NCI-H2029 treated with DMSO at 0.1 percent for 48 hours (cell line): Measurements from ENCODE around the gene PBX4.

Experiments
- DNase-seq: peaks from one replicate; lab custom pipeline; 2025; lab: John Stamatoyannopoulos, UW

Gene PBX4

DNA sequence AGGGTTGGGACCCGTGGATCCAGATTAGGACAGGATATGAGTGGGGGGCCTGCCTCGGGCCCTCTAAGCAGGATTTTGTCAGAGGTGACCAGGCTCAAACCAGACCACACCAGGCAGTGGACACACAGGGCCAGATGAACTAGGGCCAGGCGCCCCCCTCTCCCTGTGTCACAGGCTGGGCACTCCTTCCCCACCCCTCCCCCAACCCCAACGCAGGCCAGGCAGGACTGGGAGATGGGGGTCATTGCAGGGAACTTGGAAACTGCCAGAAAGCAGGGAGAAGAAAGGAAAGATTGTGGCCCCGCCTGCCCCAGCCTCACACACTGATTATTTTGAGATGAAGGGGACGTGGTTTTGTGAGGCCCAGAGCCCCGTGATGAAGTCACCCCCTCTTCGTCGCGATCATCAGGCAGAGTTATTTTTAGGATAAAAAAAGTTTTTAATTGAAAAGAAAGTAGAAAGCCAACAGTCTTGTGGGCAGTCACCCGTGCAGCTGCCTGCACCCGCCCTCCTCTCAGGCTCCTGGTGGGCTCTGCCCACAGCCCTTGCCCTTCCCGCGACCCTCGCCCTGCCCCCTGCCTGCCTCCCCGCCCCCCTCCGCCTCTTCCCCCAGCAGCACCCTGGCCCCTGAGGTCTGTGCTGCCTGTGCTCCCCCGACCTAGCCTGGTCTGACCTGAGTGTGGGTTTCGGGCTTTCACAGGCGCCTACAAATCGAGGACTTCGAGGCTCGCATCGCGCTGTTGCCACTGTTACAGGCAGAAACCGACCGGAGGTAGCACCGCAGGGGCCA, 91.7 kb downstream of the PBX4 start:
- no peak for DNase-seq

DNA sequence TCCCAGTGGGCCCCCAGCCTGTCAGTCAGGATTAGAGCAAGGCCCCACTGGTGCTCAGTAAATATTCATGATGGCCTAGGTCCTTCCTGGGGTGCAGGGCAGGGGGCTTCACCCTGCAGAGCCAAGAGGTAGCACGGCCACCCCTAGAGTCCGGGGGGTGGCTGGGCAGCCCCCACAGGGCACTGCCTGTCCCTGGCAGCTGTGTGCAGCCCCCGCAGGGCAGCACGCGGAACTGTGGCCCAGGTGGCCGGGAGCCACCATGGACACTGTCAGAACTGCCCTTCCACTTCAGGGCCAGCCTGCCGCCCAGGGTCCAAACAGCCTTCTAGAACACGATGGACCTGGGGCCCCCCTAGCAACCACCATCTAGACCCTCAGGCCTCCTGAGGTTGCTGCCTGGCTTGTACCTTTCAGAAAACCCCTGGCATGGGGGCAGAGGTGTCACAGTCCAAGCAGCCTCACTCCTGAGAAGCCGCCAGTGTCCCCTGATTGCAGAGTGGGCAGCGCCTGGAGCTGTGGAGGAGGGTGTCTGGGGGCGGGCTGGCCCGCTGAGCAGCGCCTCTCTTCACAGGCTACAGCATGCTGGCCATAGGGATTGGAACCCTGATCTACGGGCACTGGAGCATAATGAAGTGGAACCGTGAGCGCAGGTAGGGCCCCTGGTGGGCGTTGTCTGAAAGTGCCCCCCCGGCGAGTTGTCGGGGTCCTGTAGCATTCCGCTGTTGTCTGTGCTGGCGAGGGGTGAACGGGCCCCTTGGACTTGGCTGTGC, 92.7 kb downstream of the PBX4 start:
- no peak for DNase-seq

DNA sequence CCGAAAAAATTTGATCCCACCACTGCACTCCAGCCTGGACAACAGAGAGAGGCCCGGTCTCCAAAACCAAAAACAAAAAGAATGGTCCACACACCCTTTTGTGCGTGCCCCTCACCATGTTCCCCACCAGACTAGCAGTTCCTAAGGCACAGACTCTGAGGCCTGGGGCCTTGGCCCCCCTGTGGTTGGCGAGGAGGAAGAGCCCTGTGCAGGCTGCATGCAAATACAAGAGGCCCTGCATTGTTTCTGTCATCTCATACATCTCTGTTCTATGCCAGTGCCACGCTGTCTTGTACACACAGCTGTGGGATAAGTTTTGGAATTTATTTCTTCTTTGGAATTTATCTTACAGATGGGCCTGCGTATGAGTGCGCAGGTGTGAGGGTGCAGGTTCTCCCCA, 94.4 kb downstream of the PBX4 start:
- DNase-seq, result no peak

DNA sequence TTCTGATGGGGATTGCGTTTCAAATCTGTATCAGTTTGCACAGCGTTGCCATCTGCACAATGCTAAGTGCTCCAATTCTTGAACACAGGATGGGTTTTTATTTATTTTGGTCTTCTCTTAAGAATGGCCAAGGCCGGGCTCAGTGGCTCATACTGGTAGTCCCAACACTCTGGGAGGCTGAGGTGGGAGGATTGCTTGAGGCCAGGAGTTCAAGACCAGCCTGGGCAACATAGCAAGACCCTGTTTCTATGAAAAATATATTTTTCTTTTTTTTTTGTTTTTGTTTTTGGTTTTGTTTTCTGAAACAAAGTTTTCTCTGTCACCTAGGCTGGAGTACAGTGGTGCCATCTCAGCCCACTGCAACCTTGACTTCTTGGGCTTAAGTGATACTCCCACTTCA, 95.3 kb downstream of the PBX4 start:
- no peak for DNase-seq

DNA sequence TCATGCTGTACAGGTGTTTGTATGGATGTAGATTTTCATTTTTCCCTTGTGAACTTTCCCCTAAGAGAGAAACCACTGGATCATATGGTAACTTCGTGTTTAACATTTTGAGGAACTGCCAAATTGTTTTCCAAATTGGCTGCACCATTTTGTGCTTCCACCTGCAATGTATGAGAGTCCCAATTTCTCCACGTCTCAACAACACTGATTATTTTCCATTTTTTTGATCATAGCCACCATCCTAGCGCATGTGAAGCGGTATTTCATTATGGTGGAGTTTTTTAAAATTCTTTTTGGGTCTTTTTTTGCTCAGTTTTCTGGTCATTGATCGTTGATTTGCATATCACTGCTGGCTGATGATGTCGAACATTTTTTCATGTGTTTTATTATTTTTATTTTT, 97.5 kb downstream of the PBX4 start:
- DNase-seq, result no peak

DNA sequence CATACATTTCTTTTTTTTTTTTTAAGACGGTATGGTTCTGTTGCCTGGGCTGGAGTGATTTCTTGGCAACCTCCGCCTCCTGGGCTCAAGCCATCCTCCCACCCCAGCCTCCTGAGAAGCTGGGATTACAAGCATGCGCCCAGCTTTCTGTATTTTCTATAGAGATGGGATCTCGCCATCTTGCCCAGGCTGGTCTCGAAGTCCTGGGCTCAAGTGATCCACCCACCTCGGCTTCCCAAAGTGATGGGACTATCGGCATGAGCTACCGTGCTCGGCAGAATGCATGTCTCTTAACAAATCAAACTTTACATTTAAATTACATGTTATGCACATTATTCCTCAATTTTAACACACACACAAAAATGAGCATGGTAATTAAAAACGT, 101.3 kb downstream of the PBX4 start:
- DNase-seq, result no peak

DNA sequence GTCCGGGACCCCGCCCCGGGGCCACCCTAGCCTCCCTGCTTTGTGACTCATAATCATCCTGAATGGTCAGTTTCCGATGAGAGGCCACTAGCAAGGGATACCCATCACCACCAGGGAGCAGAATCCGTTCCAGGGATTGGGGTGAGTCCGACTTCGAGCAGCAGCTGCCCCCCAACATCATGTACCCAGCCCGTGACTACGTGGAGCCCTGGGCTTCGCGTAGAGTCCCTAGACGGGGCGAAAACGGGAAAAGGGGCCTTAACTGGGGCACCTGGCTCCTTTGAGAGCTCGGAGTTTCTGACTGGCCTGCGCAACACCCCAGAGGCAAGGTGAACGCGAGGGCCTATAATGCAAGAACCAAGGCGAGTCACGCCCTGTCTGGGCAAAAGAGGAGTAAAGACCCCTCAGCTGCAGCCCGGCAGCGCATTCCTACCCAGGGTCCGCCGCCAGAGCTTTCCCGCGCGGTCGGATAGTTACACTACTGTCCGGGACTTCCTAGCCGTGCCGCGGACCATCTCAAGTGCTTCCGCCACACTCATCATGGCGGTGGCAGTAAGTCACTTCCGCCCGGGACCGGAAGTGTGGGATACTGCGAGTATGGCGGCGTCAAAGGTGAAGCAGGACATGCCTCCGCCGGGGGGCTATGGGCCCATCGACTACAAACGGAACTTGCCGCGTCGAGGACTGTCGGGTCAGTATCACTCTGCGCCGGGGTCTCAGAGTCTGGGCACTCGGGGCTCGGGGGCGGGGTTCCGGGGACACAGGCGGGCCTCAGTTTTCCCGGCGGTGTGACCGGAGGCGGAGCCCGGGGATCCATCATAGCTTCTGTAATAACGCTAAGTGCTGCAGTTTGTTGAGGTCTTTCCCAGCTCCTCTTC, 102.6 kb downstream of the PBX4 start, which contains the start of gene NDUFA13:
TSS of gene NDUFA13 (plus strand) at position 584 of the 878 bp plus-strand sequence. CDS start at position 598, 14 bp downstream.
- peak; percentile 58 for DNase-seq

DNA sequence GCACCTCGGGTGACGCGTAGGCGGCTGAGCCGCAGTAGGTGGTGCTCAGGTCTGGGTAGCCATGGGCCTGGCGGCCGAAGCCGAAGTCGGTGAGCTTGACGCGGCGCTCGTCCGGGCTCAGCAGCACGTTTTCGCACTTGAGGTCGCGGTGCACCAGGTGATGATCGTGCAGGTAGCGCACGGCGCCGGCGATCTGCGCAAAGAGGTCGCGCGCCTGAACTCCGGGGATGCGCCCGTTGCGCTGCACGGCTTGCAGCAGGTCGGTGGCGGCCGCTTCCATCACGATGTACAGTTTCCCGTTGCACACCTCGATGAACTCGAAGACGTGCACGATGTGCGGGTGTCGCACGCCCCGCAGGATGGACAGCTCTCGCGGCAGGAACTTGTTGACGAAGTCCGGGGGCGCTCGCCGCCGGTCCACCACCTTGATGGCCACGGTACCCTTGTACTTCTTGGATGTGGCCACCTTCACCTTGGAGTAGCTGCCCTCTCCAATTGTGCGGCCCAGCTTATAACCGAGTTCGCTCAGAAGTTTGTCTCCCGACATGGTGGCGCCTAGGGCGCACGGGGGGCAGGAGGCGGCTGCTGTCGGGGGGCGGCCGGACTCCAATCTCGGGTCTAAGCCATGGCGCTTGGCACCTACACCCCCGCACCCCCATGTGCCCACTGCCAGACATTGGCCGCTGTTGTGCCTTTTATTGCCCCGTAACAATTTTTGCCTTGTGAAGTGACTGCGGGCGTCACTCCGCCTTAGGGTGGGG, 103.4 kb downstream of the PBX4 start, which contains the start of gene TSSK6:
TSS of gene TSSK6 (minus strand) at position 668 of the 761 bp plus-strand sequence. CDS start at position 547, 121 bp downstream.
- no peak for DNase-seq

DNA sequence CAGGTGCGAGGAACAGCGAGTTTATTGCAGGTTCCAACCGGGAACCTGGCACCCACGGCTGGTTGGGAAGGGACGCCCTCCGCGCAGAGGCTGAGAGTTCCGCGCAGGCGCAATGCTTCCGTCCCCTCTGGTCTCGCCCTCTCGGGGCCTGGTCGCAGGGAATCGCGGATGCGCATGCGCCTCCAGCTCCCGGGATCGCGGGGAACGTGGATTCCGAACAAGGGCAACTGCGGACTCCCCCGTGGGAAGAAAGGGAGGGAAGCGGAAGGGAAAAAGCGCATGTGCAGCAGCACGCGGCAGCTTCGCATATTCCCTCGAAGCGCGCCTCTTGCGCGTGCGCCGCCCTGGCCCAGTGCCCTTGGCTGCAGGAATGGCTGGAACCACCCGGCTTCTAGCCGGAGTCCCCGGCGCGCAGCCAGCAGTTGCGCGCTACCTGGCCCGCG, 104.3 kb downstream of the PBX4 start:
- no peak for DNase-seq

DNA sequence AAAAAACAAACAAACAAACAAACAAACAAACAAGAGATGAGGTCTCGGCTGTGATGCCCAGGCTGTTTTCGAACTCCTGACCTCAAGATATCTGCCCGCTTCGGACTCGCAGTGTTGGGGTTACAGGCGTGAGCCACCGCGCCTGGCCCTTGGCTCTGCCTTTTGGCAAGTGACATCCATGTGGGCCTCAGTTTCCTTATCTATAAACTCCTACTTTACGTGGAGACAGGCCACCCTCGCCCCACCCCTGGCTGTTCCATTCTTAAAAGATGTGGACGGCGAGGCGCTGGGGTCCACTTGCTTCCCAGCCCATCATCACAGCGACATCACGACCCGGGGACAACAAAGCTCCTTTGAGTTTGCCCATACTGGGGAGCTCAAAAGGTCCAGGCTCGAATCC, 104.8 kb downstream of the PBX4 start:
- DNase-seq, result no peak
